ENCODE data around the gene ZNF234.

DNA sequence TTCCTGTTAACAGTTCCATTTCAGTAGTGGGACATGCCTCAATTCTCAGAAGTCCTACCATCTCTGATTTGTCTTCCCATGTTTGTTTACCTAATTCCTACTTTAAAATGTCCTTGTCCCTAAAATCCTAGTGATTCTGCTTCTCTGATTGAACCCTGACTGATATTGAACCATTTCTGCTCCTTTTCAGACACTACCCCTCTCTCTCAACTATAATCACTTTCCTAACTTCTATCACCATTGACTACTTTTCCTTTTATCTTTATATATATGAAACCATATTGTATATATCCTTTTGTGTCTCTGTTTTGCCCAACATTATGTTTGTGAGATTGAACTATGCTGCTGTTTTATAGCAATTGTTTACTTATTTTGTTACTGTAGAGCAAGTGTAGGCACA is 55.4 kb downstream of the ZNF234 start:
- TF ChIP-seq, protein P1, sequence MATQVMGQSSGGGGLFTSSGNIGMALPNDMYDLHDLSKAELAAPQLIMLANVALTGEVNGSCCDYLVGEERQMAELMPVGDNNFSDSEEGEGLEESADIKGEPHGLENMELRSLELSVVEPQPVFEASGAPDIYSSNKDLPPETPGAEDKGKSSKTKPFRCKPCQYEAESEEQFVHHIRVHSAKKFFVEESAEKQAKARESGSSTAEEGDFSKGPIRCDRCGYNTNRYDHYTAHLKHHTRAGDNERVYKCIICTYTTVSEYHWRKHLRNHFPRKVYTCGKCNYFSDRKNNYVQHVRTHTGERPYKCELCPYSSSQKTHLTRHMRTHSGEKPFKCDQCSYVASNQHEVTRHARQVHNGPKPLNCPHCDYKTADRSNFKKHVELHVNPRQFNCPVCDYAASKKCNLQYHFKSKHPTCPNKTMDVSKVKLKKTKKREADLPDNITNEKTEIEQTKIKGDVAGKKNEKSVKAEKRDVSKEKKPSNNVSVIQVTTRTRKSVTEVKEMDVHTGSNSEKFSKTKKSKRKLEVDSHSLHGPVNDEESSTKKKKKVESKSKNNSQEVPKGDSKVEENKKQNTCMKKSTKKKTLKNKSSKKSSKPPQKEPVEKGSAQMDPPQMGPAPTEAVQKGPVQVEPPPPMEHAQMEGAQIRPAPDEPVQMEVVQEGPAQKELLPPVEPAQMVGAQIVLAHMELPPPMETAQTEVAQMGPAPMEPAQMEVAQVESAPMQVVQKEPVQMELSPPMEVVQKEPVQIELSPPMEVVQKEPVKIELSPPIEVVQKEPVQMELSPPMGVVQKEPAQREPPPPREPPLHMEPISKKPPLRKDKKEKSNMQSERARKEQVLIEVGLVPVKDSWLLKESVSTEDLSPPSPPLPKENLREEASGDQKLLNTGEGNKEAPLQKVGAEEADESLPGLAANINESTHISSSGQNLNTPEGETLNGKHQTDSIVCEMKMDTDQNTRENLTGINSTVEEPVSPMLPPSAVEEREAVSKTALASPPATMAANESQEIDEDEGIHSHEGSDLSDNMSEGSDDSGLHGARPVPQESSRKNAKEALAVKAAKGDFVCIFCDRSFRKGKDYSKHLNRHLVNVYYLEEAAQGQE (IDR thresholded peaks at IDR 0.05; ENCODE audit: insufficient read depth in 1 of 2, low read depth in 2 of 2, low read length in 2 of 2): no peak
- no peak for TF ChIP-seq POLR2AphosphoS5 (IDR thresholded peaks at IDR 0.05; ENCODE audit: low read depth, low read length)

Data from PFSK-1 (cell line).